Coronary artery (tissue), 2 donors: ENCODE data around the gene TNRC6B.
"Not testable (repeated sequence)": the region's sequence is repeated elsewhere in the genome, so short reads cannot be mapped to it uniquely, and the experiment has no call there.

Experiments
- DNase-seq: peaks from one replicate; pipeline ENCODE4 v3.0.0-alpha.2; 2017; ENCODE audit warnings: low spot score
- H3K27ac ChIP-seq, 2 donors: fragments of 200-600 bp; sonication (generic); one replicate each; pipeline ENCODE4 v1.5.1; 2016 to 2019
- H3K4me3 ChIP-seq: fragments of 200-600 bp; sonication (generic); 2 replicates; pipeline ENCODE4 v1.5.1; 2016; ENCODE audit warnings: mild to moderate bottlenecking, moderate library complexity
- TF ChIP-seq, protein P1 (sequence below): fragments of 200-600 bp; sonication (generic); IDR thresholded peaks from one replicate; pipeline ENCODE4 v1.5.1; 2019; ENCODE audit warnings: antibody characterized with exemption

The TNRC6B gene

GRCh38 chr22:40183029-40183581 is 5.4 kb downstream of the TNRC6B start:
- H3K4me3 ChIP-seq = peak overlapping the region; percentile 24
- DNase-seq = no peak
- TF ChIP-seq, protein P1, sequence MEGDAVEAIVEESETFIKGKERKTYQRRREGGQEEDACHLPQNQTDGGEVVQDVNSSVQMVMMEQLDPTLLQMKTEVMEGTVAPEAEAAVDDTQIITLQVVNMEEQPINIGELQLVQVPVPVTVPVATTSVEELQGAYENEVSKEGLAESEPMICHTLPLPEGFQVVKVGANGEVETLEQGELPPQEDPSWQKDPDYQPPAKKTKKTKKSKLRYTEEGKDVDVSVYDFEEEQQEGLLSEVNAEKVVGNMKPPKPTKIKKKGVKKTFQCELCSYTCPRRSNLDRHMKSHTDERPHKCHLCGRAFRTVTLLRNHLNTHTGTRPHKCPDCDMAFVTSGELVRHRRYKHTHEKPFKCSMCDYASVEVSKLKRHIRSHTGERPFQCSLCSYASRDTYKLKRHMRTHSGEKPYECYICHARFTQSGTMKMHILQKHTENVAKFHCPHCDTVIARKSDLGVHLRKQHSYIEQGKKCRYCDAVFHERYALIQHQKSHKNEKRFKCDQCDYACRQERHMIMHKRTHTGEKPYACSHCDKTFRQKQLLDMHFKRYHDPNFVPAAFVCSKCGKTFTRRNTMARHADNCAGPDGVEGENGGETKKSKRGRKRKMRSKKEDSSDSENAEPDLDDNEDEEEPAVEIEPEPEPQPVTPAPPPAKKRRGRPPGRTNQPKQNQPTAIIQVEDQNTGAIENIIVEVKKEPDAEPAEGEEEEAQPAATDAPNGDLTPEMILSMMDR = no peak

GRCh38 chr22:40183603-40184002 is 5.9 kb downstream of the TNRC6B start:
- H3K4me3 ChIP-seq, DNase-seq, H3K27ac ChIP-seq: not testable (repeated sequence)

More at GRCh38 chr22:40183029-40183581, 5.4 kb downstream of the TNRC6B start:
- H3K27ac ChIP-seq = peak overlapping the region in 1 of 2 donors; percentile 50

- TF ChIP-seq, protein P1 = no peak
- no peak overlapping the region for H3K4me3 ChIP-seq
- no peak for DNase-seq
- no peak overlapping the region for H3K27ac ChIP-seq
These were observed 9.7 kb downstream of the TNRC6B start for GRCh38 chr22:40187389-40187788.

- TF ChIP-seq, protein P1 = no peak
- no peak for DNase-seq
- Histone ChIP-seq H3K27ac (no peak overlapping the region), H3K4me3 (no peak overlapping the region)
These were observed 12.3 kb downstream of the TNRC6B start for GRCh38 chr22:40189997-40190396.

- H3K27ac ChIP-seq = no peak overlapping the region
- TF ChIP-seq, protein P1 = no peak
- DNase-seq = no peak
- no peak overlapping the region for H3K4me3 ChIP-seq
These were observed 12.8 kb downstream of the TNRC6B start for GRCh38 chr22:40190501-40190900.

DNA sequence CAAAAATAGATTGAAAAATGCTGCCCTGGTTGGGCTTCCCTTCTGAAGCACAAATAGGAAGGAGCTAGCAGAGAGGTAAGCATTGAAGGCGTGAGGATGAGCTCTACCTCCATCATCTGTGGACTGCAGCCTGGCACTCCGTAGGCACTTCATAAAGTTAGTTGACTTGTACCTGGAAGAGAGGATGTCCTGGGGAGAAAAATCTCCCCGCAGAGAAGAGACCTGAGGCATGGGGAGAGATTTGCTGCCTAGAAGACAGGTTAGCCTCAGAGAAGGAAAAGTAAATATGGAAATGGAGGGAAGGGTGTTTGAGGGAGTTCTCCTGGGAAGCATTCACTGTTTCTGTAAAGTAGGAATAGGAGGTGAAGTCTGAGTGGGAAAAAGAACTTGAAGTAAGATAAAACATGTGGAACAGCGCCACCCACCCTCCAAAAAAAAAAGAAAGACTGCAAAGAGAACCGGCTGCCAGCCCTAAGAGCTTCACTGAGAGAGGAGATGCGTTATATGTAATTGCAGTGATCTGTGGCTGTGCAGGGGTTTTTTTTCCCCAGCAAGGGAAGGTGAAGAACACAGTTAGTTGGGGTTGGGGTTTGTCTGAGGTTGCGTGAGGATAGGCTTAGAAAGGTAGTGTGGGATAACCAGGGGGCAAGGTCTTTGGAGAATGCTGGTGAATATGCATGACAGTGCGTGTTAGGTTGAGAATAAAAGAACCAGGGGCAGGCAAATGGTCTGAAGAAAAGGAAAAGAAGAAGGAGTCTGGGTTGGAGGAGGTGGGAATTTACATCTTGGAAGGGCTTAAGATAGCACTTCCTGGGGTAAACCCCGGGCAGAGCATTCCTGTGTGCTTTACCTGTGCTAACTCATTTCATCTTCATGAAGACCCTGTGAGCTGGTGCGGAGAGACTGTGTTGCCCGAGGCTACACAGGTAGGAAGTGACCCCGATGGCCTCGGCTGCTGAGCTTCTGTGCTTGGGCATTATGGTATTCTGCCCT is 16.0 kb downstream of the TNRC6B start:
- peak; percentile 53 for DNase-seq
- TF ChIP-seq, protein P1 = no peak
- Histone ChIP-seq H3K4me3 (no peak overlapping the region), H3K27ac (no peak overlapping the region)

DNA sequence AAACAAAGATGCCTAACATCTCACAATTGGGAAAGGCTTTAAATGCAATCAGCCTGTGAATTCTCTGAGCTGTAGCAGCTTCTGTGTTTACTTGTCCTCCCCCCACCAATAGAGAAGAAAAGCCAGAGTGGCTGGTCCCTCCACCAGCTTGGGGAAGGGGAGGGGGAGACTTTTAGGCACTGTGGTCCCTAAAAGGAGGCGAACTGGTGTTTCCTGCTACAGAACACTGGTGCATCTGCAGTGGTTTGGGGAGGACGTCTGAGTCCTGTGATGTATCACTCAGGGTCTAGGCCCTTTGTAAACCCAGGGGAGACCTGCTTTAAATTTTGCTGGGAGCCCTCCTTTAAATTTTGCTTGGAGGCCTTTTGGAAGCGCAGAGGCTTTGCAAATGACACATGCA is 16.9 kb downstream of the TNRC6B start:
- no peak overlapping the region for H3K27ac ChIP-seq
- TF ChIP-seq, protein P1 = no peak

More for the DNA sequence above, 16.9 kb downstream of the TNRC6B start:
- no peak overlapping the region for H3K4me3 ChIP-seq
- no peak for DNase-seq
